ENCODE data around the gene ZNF654.
"Not testable (repeated sequence)": the region's sequence is repeated elsewhere in the genome, so short reads cannot be mapped to it uniquely, and the experiment has no call there.

The ZNF654 gene

GRCh38 chr3:88061746-88062145 is 2.7 kb downstream of the ZNF654 start:
- no peak for DNase-seq

GRCh38 chr3:88075072-88075471 is 16.0 kb downstream of the ZNF654 start:
- no peak for DNase-seq

GRCh38 chr3:88075497-88075896 is 16.4 kb downstream of the ZNF654 start:
- no peak for DNase-seq

- no peak for DNase-seq
Measured at GRCh38 chr3:88076712-88077111, 17.7 kb downstream of the ZNF654 start.

- DNase-seq = no peak
Measured at GRCh38 chr3:88078932-88079331, 19.9 kb downstream of the ZNF654 start.

GRCh38 chr3:88082854-88083253 is 23.8 kb downstream of the ZNF654 start:
- no peak for DNase-seq

GRCh38 chr3:88084097-88084501 is 25.0 kb downstream of the ZNF654 start:
- DNase-seq = no peak

- no peak for DNase-seq
Measured at GRCh38 chr3:88090681-88091080, 31.6 kb downstream of the ZNF654 start.

GRCh38 chr3:88092270-88092669 is 33.2 kb downstream of the ZNF654 start:
- no peak for DNase-seq

GRCh38 chr3:88093266-88093665 is 34.2 kb downstream of the ZNF654 start:
- DNase-seq = no peak

- DNase-seq = no peak
Measured at GRCh38 chr3:88101142-88101541, 42.1 kb downstream of the ZNF654 start.

GRCh38 chr3:88105325-88105724 is 46.3 kb downstream of the ZNF654 start:
- DNase-seq = no peak

- no peak for DNase-seq
Measured at GRCh38 chr3:88112289-88112688, 53.2 kb downstream of the ZNF654 start.

- peak; percentile 35 for DNase-seq
Measured at GRCh38 chr3:88113311-88114162, 54.5 kb downstream of the ZNF654 start.

GRCh38 chr3:88114878-88115549 is 56.0 kb downstream of the ZNF654 start:
- DNase-seq = no peak

- no peak for DNase-seq
Measured at GRCh38 chr3:88117683-88118082, 58.6 kb downstream of the ZNF654 start.

- DNase-seq = not testable (repeated sequence)
Measured at GRCh38 chr3:88118603-88119002, 59.5 kb downstream of the ZNF654 start.

GRCh38 chr3:88123526-88123925 is 64.5 kb downstream of the ZNF654 start:
- no peak for DNase-seq

GRCh38 chr3:88131695-88132094 is 72.6 kb downstream of the ZNF654 start:
- no peak for DNase-seq

GRCh38 chr3:88132894-88133293 is 73.8 kb downstream of the ZNF654 start:
- DNase-seq = no peak

GRCh38 chr3:88133711-88134263 is 74.7 kb downstream of the ZNF654 start:
- DNase-seq = no peak

GRCh38 chr3:88137836-88138235 is 78.8 kb downstream of the ZNF654 start:
- no peak for DNase-seq

GRCh38 chr3:88141458-88142083 is 82.5 kb downstream of the ZNF654 start:
- no peak for DNase-seq

Data from NCI-H1048 (cell line).